Lower leg skin (tissue), 4 donors: ENCODE data around the gene OXSR1. TPM values are rescaled to one million over a fixed set of nuclear protein-coding genes. Genes with fewer than 3 reads are reported as not detected.

Experiments used
- DNase-seq, 2 donors: peaks; one replicate each; pipeline ENCODE4 v3.0.0-alpha.2; 2019; ENCODE audit warnings: low spot score in 2 of 2
- H3K4me3 ChIP-seq: fragments of 200-600 bp; sonication (generic); 2 replicates; pipeline ENCODE4 v1.5.1; 2017; ENCODE audit warnings: mild to moderate bottlenecking, low read depth; ENCODE audit not compliant: poor library complexity, severe bottlenecking
- CTCF ChIP-seq, 3 donors: fragments of 450-650 bp; IDR thresholded peaks; one replicate each; pipeline ENCODE4 v1.5.1; 2016; ENCODE audit warnings: antibody characterized with exemption in 3 of 3, mild to moderate bottlenecking in 3 of 3, moderate library complexity in 2 of 3
- POLR2A ChIP-seq, 2 donors: fragments of 450-650 bp; IDR thresholded peaks; one replicate each; pipeline ENCODE4 v1.6.1; 2016 to 2017; ENCODE audit warnings: antibody characterized with exemption in 2 of 2, mild to moderate bottlenecking in 1 of 2, moderate library complexity in 1 of 2
- WGBS, 2 donors: methylation state at CpG; one replicate each; pipeline ENCODE4 v1.1.5; 2018; 5-methylcytosine and 5-hydroxymethylcytosine counted together
- intact Hi-C: fragments of 100-400 bp; cut with DNase I; formaldehyde crosslinking; loops from one replicate; pipeline ENCODE4 v1.15.0; 2023; ENCODE audit warnings: low total_unique reads
- total RNA-seq, 4 donors: library from RNA; depleted of rRNA; stranded (reverse); fragments of >200 nt; gene quantifications; one replicate each; pipeline ENCODE4 v1.1.0, GENCODE V29; 2016

OXSR1 gene
- total RNA-seq, 4 donors from 2014 or later = 23.4 to 36.1 (median 31.6) TPM

GRCh38 chr3:38214560-38214959, 49.2 kb downstream of the OXSR1 start:
- no peak for DNase-seq
- 97 to 98% methylated on average over 2 of the region's 2 CpGs for WGBS, 2 donors
- TF ChIP-seq CTCF (IDR thresholded peaks at IDR 0.05) = no peak
- TF ChIP-seq POLR2A (IDR thresholded peaks at IDR 0.05) = no peak
- no peak overlapping the region for H3K4me3 ChIP-seq
- intact Hi-C loops = no loop called here

GRCh38 chr3:38219609-38220197, 54.4 kb downstream of the OXSR1 start:
- TF ChIP-seq CTCF (IDR thresholded peaks at IDR 0.05) (no peak), POLR2A (IDR thresholded peaks at IDR 0.05) (no peak)
- intact Hi-C loops = no loop called here
- H3K4me3 ChIP-seq = no peak overlapping the region
- DNase-seq = no peak
- 94% methylated on average over 3 of the region's 3 CpGs for WGBS, 2 donors

- intact Hi-C loops = no loop called here
- WGBS, 2 donors = 95 to 100% methylated on average over 1 of the region's 1 CpG
- no peak for DNase-seq
- TF ChIP-seq CTCF (IDR thresholded peaks at IDR 0.05) (no peak), POLR2A (IDR thresholded peaks at IDR 0.05) (no peak)
- H3K4me3 ChIP-seq = no peak overlapping the region
Observed at GRCh38 chr3:38221005-38221404, 55.7 kb downstream of the OXSR1 start.

- intact Hi-C loops = no loop called here
- no peak overlapping the region for H3K4me3 ChIP-seq
- DNase-seq = no peak
- 80 to 85% methylated on average over 7 of the region's 7 CpGs for WGBS, 2 donors
- TF ChIP-seq POLR2A (IDR thresholded peaks at IDR 0.05) (no peak), CTCF (IDR thresholded peaks at IDR 0.05) (no peak)
Observed at GRCh38 chr3:38222032-38222634, 56.8 kb downstream of the OXSR1 start.

GRCh38 chr3:38224357-38224756, 59.0 kb downstream of the OXSR1 start:
- no peak overlapping the region for H3K4me3 ChIP-seq
- DNase-seq = no peak
- intact Hi-C loops = no loop called here
- WGBS, 2 donors = 95 to 97% methylated on average over 4 of the region's 4 CpGs
- no peak for TF ChIP-seq CTCF (IDR thresholded peaks at IDR 0.05)

GRCh38 chr3:38226273-38226672, 60.9 kb downstream of the OXSR1 start:
- no peak for DNase-seq
- no peak overlapping the region for H3K4me3 ChIP-seq
- TF ChIP-seq POLR2A (IDR thresholded peaks at IDR 0.05) (no peak), CTCF (IDR thresholded peaks at IDR 0.05) (no peak)
- 97 to 99% methylated on average over 2 of the region's 2 CpGs for WGBS, 2 donors
- intact Hi-C loops = no loop called here
